ENCODE measurements around the gene DMRTB1. TPM values are rescaled to one million over a fixed set of nuclear protein-coding genes. Genes with fewer than 3 reads are reported as not detected.

Gene DMRTB1
- total and polyA plus RNA-seq, 2 of the 4 experiments (the other 2 are of a cell fraction): not detected

DNA sequence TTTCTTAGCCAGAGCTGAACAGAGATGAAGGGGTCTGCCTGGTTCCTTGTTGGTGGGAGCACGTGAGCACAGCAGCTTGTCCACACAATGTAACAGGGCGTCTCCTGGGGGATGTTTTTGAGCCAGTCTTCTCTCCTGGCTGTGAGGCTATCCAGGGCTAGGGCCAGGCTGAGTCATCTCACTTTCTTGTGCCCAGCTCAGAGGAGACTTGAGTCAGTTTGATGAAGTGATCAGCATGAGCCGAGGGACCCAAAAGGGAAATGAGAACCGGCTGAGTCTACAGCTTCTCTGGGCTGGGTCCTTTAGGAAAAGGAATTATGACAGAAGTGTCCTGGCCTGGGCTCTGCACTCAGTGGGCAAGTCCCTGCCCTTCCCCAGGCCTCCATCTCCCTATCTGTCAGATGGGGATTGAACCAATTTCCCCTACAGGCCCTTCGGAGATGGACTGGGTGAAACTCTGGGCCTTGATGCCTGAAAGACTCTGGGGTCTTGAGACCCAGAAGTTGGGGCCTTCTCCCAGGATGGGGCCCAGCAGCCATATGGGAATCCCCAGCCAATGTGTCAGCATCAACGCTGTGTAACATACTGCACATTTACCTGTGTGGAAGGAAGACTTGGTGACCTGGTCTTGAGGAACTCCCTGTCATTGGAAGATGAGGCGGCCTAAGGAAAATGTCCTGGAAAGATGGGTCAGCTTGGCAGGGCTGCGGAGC, 36.6 kb downstream of the DMRTB1 start:
- TF ChIP-seq BHLHE40 (IDR thresholded peaks at IDR 0.05; ENCODE audit: low read depth, low read length): no peak
- TF ChIP-seq SMC3 (IDR thresholded peaks at IDR 0.05; ENCODE audit: low read depth, low read length): no peak
- no peak for TF ChIP-seq MAFK (IDR thresholded peaks at IDR 0.05; ENCODE audit: low read depth, low read length)
- no peak for TF ChIP-seq USF2 (IDR thresholded peaks at IDR 0.05; ENCODE audit: low read depth, low read length)
- no peak for TF ChIP-seq NFE2L2 (IDR thresholded peaks at IDR 0.05; ENCODE audit: low read depth, low read length)
- TF ChIP-seq, protein P1, sequence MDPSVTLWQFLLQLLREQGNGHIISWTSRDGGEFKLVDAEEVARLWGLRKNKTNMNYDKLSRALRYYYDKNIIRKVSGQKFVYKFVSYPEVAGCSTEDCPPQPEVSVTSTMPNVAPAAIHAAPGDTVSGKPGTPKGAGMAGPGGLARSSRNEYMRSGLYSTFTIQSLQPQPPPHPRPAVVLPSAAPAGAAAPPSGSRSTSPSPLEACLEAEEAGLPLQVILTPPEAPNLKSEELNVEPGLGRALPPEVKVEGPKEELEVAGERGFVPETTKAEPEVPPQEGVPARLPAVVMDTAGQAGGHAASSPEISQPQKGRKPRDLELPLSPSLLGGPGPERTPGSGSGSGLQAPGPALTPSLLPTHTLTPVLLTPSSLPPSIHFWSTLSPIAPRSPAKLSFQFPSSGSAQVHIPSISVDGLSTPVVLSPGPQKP (IDR thresholded peaks at IDR 0.05; ENCODE audit: borderline replicate concordance, low read depth, low read length): no peak
- TF ChIP-seq CEBPB (IDR thresholded peaks at IDR 0.05; ENCODE audit: low read depth, low read length): no peak
- TF ChIP-seq MXI1 (IDR thresholded peaks at IDR 0.05; ENCODE audit: borderline replicate concordance, low read depth, low read length): no peak
- TF ChIP-seq FOS (IDR thresholded peaks at IDR 0.05; ENCODE audit: low read depth, low read length): no peak
- TF ChIP-seq MAZ (IDR thresholded peaks at IDR 0.05; ENCODE audit: borderline replicate concordance, low read depth, low read length): no peak
- Histone ChIP-seq H3K14ac (replicated peaks; ENCODE audit: low read depth, low read length) (no peak overlapping the region), H3K18ac (ENCODE audit: low read depth, low read length) (no peak overlapping the region), H3K4me1 (ENCODE audit: control insufficient read depth, insufficient read depth, low read length) (peaks cover 3% of the 10 kb centered on the region; the same call in 1 of the 2 replicates), H3K4ac (ENCODE audit: low read depth, low read length) (no peak overlapping the region), H4K5ac (ENCODE audit: low read depth, low read length) (no peak overlapping the region), H3K27me3 (ENCODE audit: control insufficient read depth, insufficient read depth, low read length) (peaks cover 24% of the 10 kb centered on the region), H4K20me1 (ENCODE audit: insufficient read depth, low read length) (no peaks in the 10 kb centered on the region), H2AK5ac (ENCODE audit: low read depth, low read length) (no peak overlapping the region), H3K9me3 (ENCODE audit: control insufficient read depth, insufficient read depth, low read length) (no peaks in the 10 kb centered on the region), H3K9ac (ENCODE audit: low read depth, low read length) (no peak overlapping the region), H3K4me3 (ENCODE audit: insufficient read depth, low read depth, low read length) (no peak overlapping the region), H3K27ac (ENCODE audit: insufficient read depth, low read length) (no peak overlapping the region), H4K8ac (ENCODE audit: low read depth in 2 of 2, low read length in 2 of 2) (no peak overlapping the region), H2BK120ac (ENCODE audit: low read depth, low read length) (no peak overlapping the region), H2AK9ac (replicated peaks; ENCODE audit: low read depth, low read length, poor library complexity) (peak overlapping the region; percentile 62), H4K91ac (ENCODE audit: insufficient read depth, low read depth, low read length) (no peak overlapping the region), H2BK20ac (ENCODE audit: low read depth, low read length) (no peak overlapping the region), H2AFZ (replicated peaks; ENCODE audit: low read length, poor library complexity) (peak overlapping the region; percentile 10), H3K4me2 (ENCODE audit: low read depth, low read length) (no peak overlapping the region), H3K56ac (ENCODE audit: extremely low read depth, insufficient read depth, low read length) (no peak overlapping the region), H2BK5ac (ENCODE audit: low read depth, low read length, poor library complexity, severe bottlenecking) (no peak overlapping the region), H2BK15ac (ENCODE audit: low read depth, low read length) (no peak overlapping the region), H3K23ac (ENCODE audit: low read depth, low read length) (no peak overlapping the region), H3K9me1 (ENCODE audit: insufficient read depth, low read length) (no peaks in the 10 kb centered on the region), H3K36me3 (ENCODE audit: control insufficient read depth, insufficient read depth, low read length) (no peaks in the 10 kb centered on the region), H3K79me1 (ENCODE audit: low read depth in 1 of 2, low read length in 2 of 2) (no peaks in the 10 kb centered on the region)
- no TSS peak for BruUV-seq (replicated peaks)
- intact Hi-C loops (cut with micrococcal nuclease) (no loop called here), in situ Hi-C loops (cut with MboI; ENCODE audit: low sequenced_read_pairs) (no loop called here), dilution Hi-C loops (cut with HindIII; ENCODE audit: low sequenced_read_pairs, unreplicated experiment) (no loop called here)
- ChIA-PET POLR2A (ENCODE audit: unreplicated experiment) (no interaction called here), CTCF (no interaction called here)
- whole genome bisulfite sequencing, 2 experiments (ENCODE audit: extremely low coverage in 2 of 2, insufficient read length in 1 of 2): 80% methylated on average over 3 of the region's 8 CpGs; no CpG with 5 or more reads in 1 of the 2 experiments
- peak; percentile 23 for DNase-seq
- no peak for ATAC-seq (ENCODE audit: low read depth)
